Measurements from ENCODE around the gene CDC20.

CDC20 gene

DNA sequence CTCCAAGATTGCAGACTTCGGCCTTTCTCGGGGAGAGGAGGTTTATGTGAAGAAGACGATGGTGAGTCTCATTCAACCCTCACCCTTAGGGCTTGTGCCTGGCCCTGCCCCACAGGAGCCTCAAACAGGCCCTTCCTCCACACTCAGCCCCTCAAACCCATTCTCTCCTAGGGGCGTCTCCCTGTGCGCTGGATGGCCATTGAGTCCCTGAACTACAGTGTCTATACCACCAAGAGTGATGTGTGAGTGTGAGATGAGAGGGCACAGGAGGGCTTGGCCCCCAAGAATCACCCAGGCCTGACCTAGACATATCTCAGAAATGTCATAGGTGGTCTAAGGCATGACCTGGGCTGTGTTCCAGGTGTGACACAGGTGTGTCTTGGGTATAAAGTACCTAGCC is 39.5 kb upstream of the CDC20 start:
- FAIRE-seq (no peak), DNase-seq (ENCODE audit: insufficient read length, low spot score) (no peak)
- no peak for TF ChIP-seq CTCF (IDR thresholded peaks at IDR 0.05; ENCODE audit: insufficient read depth, missing control alignments)

GRCh38 chr1:43319766-43320165 is 39.0 kb upstream of the CDC20 start:
- no peak for FAIRE-seq
- TF ChIP-seq CTCF (IDR thresholded peaks at IDR 0.05; ENCODE audit: insufficient read depth, missing control alignments) = no peak
- DNase-seq (ENCODE audit: insufficient read length, low spot score) = no peak

- no peak for TF ChIP-seq CTCF (IDR thresholded peaks at IDR 0.05; ENCODE audit: insufficient read depth, missing control alignments)
- DNase-seq (ENCODE audit: insufficient read length, low spot score) (no peak), FAIRE-seq (no peak)
Measured at GRCh38 chr1:43321331-43321891, 37.4 kb upstream of the CDC20 start.

GRCh38 chr1:43322506-43322905 is 36.3 kb upstream of the CDC20 start:
- no peak for FAIRE-seq
- TF ChIP-seq CTCF (IDR thresholded peaks at IDR 0.05; ENCODE audit: insufficient read depth, missing control alignments) = no peak

DNA sequence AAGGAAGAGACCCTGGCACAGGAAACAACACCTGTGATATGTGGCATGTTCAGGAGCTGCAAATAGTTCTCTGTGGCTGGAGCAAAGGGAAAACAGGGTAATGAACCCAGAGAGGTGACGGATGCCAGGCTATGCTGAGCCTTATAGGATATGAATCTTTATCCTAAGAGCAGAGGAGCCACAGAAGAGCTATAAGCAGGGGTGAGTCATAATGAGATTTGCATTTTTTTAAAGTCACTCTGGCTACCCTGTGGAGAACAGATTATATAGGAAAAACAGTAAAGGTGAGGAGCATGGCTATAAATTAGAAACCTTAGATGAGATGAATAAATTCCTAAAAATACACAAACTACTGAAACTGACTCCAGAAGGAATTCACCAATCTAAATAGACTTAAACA is 34.0 kb upstream of the CDC20 start:
- DNase-seq (ENCODE audit: insufficient read length, low spot score) (no peak), FAIRE-seq (no peak)
- no peak for TF ChIP-seq CTCF (IDR thresholded peaks at IDR 0.05; ENCODE audit: insufficient read depth, missing control alignments)

More at GRCh38 chr1:43322506-43322905, 36.3 kb upstream of the CDC20 start:
- no peak for DNase-seq (ENCODE audit: insufficient read length, low spot score)

- TF ChIP-seq CTCF (IDR thresholded peaks at IDR 0.05; ENCODE audit: insufficient read depth, missing control alignments) = no peak
- FAIRE-seq (no peak), DNase-seq (ENCODE audit: insufficient read length, low spot score) (no peak)
Measured at GRCh38 chr1:43325381-43325780, 33.4 kb upstream of the CDC20 start.

- DNase-seq (ENCODE audit: insufficient read length, low spot score) = no peak
- TF ChIP-seq CTCF (IDR thresholded peaks at IDR 0.05; ENCODE audit: insufficient read depth, missing control alignments) = no peak
- FAIRE-seq = no peak
Measured at GRCh38 chr1:43327549-43328292, 31.1 kb upstream of the CDC20 start.

All from D721Med (cell line).